Panc1 (cell line): ENCODE results near the gene TESK2. TPM values are rescaled to one million over a fixed set of nuclear protein-coding genes. Genes with fewer than 3 reads are reported as not detected.

ENCODE experiments used
- ATAC-seq: fragments of 200-7000 bp; cut with Tn5 transposase; 2 replicates; pipeline ENCODE4 v1.9.1; 2020; ENCODE audit warnings: mild to moderate bottlenecking, moderate library complexity
- BruUV-seq: library from RNA; stranded (reverse); fragments of 400-500 nt; replicated peaks from 2 replicates; lab custom pipeline; 2021; lab: Mats Ljungman, UMichigan
- CTCF ChIA-PET: fragments of 300-600 bp; sonication (Branson Sonifier 250); formaldehyde crosslinking; loops from one replicate; lab custom pipeline; 2022; ENCODE audit warnings: antibody characterized with exemption; lab: Charles Lee
- POLR2A ChIA-PET: fragments of 300-600 bp; sonication (Branson Sonifier 250); formaldehyde crosslinking; loops from one replicate; lab custom pipeline; 2022; ENCODE audit warnings: antibody characterized with exemption; lab: Charles Lee
- DNase-seq: peaks from one replicate; pipeline ENCODE4 v3.0.0-alpha.2; 2010; ENCODE audit warnings: low read depth, low spot score
- H3K27ac ChIP-seq: 2 replicates; pipeline ENCODE4 v1.5.1; 2011; ENCODE audit warnings: mild to moderate bottlenecking, low read length, inconsistent platforms
- H3K27me3 ChIP-seq: fragments of 200-500 bp; sonication (Bioruptor generic); 2 replicates; pipeline ENCODE4 v1.6.0; 2014; ENCODE audit warnings: low read length, inconsistent platforms; ENCODE audit not compliant: control insufficient read depth, insufficient read depth
- H3K36me3 ChIP-seq: fragments of 200-500 bp; sonication (Bioruptor generic); 2 replicates; pipeline ENCODE4 v1.5.1; 2014; ENCODE audit warnings: inconsistent platforms, mild to moderate bottlenecking, low read length, moderate library complexity; ENCODE audit not compliant: control insufficient read depth, insufficient read depth
- H3K4me1 ChIP-seq: 2 replicates; pipeline ENCODE4 v1.5.1; 2011; ENCODE audit warnings: inconsistent platforms, mild to moderate bottlenecking, low read length, moderate library complexity; ENCODE audit not compliant: control insufficient read depth, insufficient read depth
- H3K4me3 ChIP-seq, 2 experiments: 2 replicates each; pipeline ENCODE4 v1.5.1; 2011 to 2012; ENCODE audit warnings: low read depth in 2 of 2, low read length in 2 of 2, mild to moderate bottlenecking in 2 of 2, inconsistent platforms in 1 of 2, moderate library complexity in 1 of 2
- H3K9me3 ChIP-seq: fragments of 200-500 bp; sonication (Bioruptor generic); 2 replicates; pipeline ENCODE4 v1.5.1; 2014; ENCODE audit warnings: low read depth, mild to moderate bottlenecking, inconsistent platforms, low read length, moderate library complexity; ENCODE audit not compliant: control insufficient read depth, insufficient read depth
- POLR2AphosphoS5 ChIP-seq: IDR thresholded peaks from 2 replicates; pipeline ENCODE4 v1.6.1; 2012; ENCODE audit warnings: mild to moderate bottlenecking, low read depth, low read length, moderate library complexity
- SIN3A ChIP-seq: IDR thresholded peaks from 2 replicates; pipeline ENCODE4 v1.6.1; 2012; ENCODE audit warnings: low read depth, mild to moderate bottlenecking, low read length, moderate library complexity, borderline replicate concordance; ENCODE audit not compliant: insufficient read depth
- TCF7L2 ChIP-seq: IDR thresholded peaks from 2 replicates; pipeline ENCODE4 v1.6.1; 2011; ENCODE audit warnings: mild to moderate bottlenecking, low read depth, low read length, inconsistent platforms
- in situ Hi-C: cut with HindIII; loops from 2 replicates; pipeline ENCODE4 v1.10.0; 2016; ENCODE audit warnings: low sequenced_read_pairs, low pct_unique_long_range_greater_than_20kb
- intact Hi-C: fragments of 100-400 bp; cut with micrococcal nuclease; formaldehyde crosslinking; loops from one replicate; pipeline ENCODE4 v1.10.0; 2022; ENCODE audit not compliant: unreplicated experiment
- total RNA-seq: library from RNA; stranded (reverse); gene quantifications from one replicate; pipeline ENCODE4 v1.2.1, GENCODE V29; 2021; ENCODE audit not compliant: unreplicated experiment
- TF ChIP-seq, protein P1 (sequence below), 2 experiments: IDR thresholded peaks; 2 replicates each; pipeline ENCODE4 v1.6.1; 2011 to 2012; ENCODE audit warnings: low read depth in 2 of 2, control low read depth in 1 of 2, low read length in 1 of 2, mild to moderate bottlenecking in 1 of 2, moderate library complexity in 1 of 2; ENCODE audit not compliant: insufficient read depth in 1 of 2
- TF ChIP-seq, protein P2 (sequence below): fragments of 450-650 bp; IDR thresholded peaks from 2 replicates; pipeline ENCODE4 v1.5.1; 2017; ENCODE audit warnings: mild to moderate bottlenecking

Gene TESK2
- total RNA-seq, 1 experiment from 2014 or later, result 3.3 TPM

DNA sequence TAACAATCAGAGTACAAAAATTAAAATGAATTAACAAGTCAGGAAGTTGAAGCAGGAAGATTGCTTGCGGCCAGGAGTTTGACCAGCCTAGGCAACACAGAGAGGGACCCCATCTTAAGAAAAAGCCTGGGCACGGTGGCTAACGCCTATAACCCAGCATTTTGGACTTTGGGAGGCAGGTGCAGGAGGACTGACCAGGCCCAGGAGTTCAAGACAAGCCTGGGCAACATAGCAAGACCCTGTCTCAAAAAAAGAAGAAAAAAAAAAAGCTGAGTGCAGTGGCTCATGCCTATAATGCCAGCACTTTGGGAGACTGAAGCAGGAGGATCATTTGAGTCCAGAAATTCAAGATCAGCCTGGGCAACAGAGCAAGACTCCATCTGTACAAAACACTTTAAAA, 38.5 kb downstream of the TESK2 start:
- POLR2A ChIA-PET, result interaction anchor here (0.6 kb wide), 1 partner anchor 345 kb away, joined by 4 read pairs; no protein-coding TSS in a partner anchor
- CTCF ChIA-PET, result no interaction called here
- ATAC-seq, result no peak
- Histone ChIP-seq H3K9me3 (no peaks in the 10 kb centered on the region), H3K4me3 (no peak overlapping the region), H3K36me3 (no peaks in the 10 kb centered on the region), H3K27me3 (no peaks in the 10 kb centered on the region), H3K27ac (no peak overlapping the region), H3K4me1 (no peaks in the 10 kb centered on the region)
- no TSS peak for BruUV-seq
- no peak for DNase-seq
- intact Hi-C loops, result loop anchor here (10.0 kb wide), 1 partner anchor 48 kb away; no protein-coding TSS in a partner anchor
- no peak for TF ChIP-seq SIN3A
- TF ChIP-seq TCF7L2, result no peak
- no peak for TF ChIP-seq POLR2AphosphoS5
- TF ChIP-seq, protein P1, sequence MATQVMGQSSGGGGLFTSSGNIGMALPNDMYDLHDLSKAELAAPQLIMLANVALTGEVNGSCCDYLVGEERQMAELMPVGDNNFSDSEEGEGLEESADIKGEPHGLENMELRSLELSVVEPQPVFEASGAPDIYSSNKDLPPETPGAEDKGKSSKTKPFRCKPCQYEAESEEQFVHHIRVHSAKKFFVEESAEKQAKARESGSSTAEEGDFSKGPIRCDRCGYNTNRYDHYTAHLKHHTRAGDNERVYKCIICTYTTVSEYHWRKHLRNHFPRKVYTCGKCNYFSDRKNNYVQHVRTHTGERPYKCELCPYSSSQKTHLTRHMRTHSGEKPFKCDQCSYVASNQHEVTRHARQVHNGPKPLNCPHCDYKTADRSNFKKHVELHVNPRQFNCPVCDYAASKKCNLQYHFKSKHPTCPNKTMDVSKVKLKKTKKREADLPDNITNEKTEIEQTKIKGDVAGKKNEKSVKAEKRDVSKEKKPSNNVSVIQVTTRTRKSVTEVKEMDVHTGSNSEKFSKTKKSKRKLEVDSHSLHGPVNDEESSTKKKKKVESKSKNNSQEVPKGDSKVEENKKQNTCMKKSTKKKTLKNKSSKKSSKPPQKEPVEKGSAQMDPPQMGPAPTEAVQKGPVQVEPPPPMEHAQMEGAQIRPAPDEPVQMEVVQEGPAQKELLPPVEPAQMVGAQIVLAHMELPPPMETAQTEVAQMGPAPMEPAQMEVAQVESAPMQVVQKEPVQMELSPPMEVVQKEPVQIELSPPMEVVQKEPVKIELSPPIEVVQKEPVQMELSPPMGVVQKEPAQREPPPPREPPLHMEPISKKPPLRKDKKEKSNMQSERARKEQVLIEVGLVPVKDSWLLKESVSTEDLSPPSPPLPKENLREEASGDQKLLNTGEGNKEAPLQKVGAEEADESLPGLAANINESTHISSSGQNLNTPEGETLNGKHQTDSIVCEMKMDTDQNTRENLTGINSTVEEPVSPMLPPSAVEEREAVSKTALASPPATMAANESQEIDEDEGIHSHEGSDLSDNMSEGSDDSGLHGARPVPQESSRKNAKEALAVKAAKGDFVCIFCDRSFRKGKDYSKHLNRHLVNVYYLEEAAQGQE (IDR thresholded peaks at IDR 0.05; ENCODE audit: insufficient read depth in 1 of 2, low read depth in 2 of 2, low read length in 1 of 2), result no peak
- TF ChIP-seq, protein P2, sequence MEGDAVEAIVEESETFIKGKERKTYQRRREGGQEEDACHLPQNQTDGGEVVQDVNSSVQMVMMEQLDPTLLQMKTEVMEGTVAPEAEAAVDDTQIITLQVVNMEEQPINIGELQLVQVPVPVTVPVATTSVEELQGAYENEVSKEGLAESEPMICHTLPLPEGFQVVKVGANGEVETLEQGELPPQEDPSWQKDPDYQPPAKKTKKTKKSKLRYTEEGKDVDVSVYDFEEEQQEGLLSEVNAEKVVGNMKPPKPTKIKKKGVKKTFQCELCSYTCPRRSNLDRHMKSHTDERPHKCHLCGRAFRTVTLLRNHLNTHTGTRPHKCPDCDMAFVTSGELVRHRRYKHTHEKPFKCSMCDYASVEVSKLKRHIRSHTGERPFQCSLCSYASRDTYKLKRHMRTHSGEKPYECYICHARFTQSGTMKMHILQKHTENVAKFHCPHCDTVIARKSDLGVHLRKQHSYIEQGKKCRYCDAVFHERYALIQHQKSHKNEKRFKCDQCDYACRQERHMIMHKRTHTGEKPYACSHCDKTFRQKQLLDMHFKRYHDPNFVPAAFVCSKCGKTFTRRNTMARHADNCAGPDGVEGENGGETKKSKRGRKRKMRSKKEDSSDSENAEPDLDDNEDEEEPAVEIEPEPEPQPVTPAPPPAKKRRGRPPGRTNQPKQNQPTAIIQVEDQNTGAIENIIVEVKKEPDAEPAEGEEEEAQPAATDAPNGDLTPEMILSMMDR, result no peak
- in situ Hi-C loops, result no loop called here

DNA sequence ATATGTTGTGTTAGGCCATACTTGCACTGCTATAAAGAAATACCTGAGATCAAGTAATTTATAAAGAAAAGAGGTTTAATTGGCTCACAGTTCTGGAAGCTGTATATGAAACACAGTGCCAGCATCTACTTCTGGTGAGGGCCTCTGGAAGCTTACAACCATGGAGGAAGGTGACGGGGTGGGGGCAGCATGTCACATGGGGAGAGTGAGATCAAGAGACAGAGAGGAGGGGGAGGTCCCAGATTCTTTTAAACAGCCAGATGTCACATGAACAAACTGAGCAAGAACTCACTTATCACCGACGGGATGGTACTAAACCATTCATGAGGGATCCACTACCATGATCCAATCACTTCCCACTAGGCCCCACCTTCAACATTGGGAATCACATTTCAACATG, 42.6 kb downstream of the TESK2 start:
- no peak for DNase-seq
- Histone ChIP-seq H3K27ac (no peak overlapping the region), H3K4me3 (no peak overlapping the region), H3K4me1 (no peaks in the 10 kb centered on the region), H3K27me3 (no peaks in the 10 kb centered on the region), H3K36me3 (no peaks in the 10 kb centered on the region), H3K9me3 (no peaks in the 10 kb centered on the region)
- TF ChIP-seq, protein P2, result no peak
- TF ChIP-seq, protein P1 (IDR thresholded peaks at IDR 0.05; ENCODE audit: insufficient read depth in 1 of 2, low read depth in 2 of 2, low read length in 1 of 2), result no peak
- TF ChIP-seq POLR2AphosphoS5 (no peak), SIN3A (no peak), TCF7L2 (no peak)
- no TSS peak for BruUV-seq
- CTCF ChIA-PET, result no interaction called here
- POLR2A ChIA-PET, result no interaction called here
- intact Hi-C loops (no loop called here), in situ Hi-C loops (no loop called here)
- no peak for ATAC-seq
